Loucy (cell line): Measurements from ENCODE around the gene BMP8B.
A peak's percentile ranks its signal among the peaks of the same experiment; 100 is the strongest.
"Not testable (repeated sequence)": the region's sequence is repeated elsewhere in the genome, so short reads cannot be mapped to it uniquely, and the experiment has no call there.

Experiments used
- H2AFZ ChIP-seq: fragments of 200-600 bp; sonication (generic); 2 replicates; pipeline ENCODE4 v1.6.0; 2016; ENCODE audit warnings: antibody characterized with exemption, mild to moderate bottlenecking, low read length, moderate library complexity
- H3F3A ChIP-seq: fragments of 200-600 bp; 2 replicates; pipeline ENCODE4 v1.6.0; 2016; ENCODE audit warnings: antibody characterized with exemption, low read depth, mild to moderate bottlenecking
- H3K27me3 ChIP-seq: fragments of 200-600 bp; sonication (generic); 2 replicates; pipeline ENCODE4 v1.6.1; 2014; ENCODE audit warnings: low read length, mild to moderate bottlenecking; ENCODE audit not compliant: insufficient read depth, poor library complexity, severe bottlenecking
- H3K36me3 ChIP-seq: fragments of 200-600 bp; sonication (generic); 2 replicates; pipeline ENCODE4 v1.6.1; 2016; ENCODE audit warnings: low read length; ENCODE audit not compliant: insufficient read depth
- H3K4me1 ChIP-seq: fragments of 200-600 bp; sonication (generic); 2 replicates; pipeline ENCODE4 v1.5.1; 2014; ENCODE audit warnings: low read length, mild to moderate bottlenecking; ENCODE audit not compliant: insufficient read depth, poor library complexity, severe bottlenecking
- H3K4me2 ChIP-seq: fragments of 200-600 bp; sonication (generic); 2 replicates; pipeline ENCODE4 v1.6.0; 2014; ENCODE audit warnings: antibody characterized with exemption, low read length, low read depth, mild to moderate bottlenecking; ENCODE audit not compliant: poor library complexity, severe bottlenecking
- H3K4me3 ChIP-seq: fragments of 200-600 bp; sonication (generic); 2 replicates; pipeline ENCODE4 v1.5.1; 2014; ENCODE audit warnings: low read length, mild to moderate bottlenecking, mixed read lengths; ENCODE audit not compliant: poor library complexity, severe bottlenecking
- H3K79me2 ChIP-seq: fragments of 200-600 bp; sonication (generic); 2 replicates; pipeline ENCODE4 v1.6.1; 2014; ENCODE audit warnings: low read length; ENCODE audit not compliant: insufficient read depth
- H3K9ac ChIP-seq: fragments of 200-600 bp; sonication (generic); 2 replicates; pipeline ENCODE4 v1.6.0; 2014; ENCODE audit warnings: mild to moderate bottlenecking, low read depth, low read length, moderate library complexity; ENCODE audit not compliant: poor library complexity, severe bottlenecking
- H3K9me2 ChIP-seq: fragments of 200-600 bp; sonication (generic); replicated peaks from 2 replicates; pipeline ENCODE4 v1.6.1; 2016; ENCODE audit warnings: low read depth, low read length, mixed read lengths
- H3K9me3 ChIP-seq: fragments of 200-600 bp; sonication (generic); 2 replicates; pipeline ENCODE4 v1.6.1; 2014; ENCODE audit warnings: mild to moderate bottlenecking, antibody characterized with exemption, low read length, low read depth; ENCODE audit not compliant: insufficient read depth
- H4K20me1 ChIP-seq: fragments of 200-600 bp; sonication (generic); 2 replicates; pipeline ENCODE4 v1.6.0; 2014; ENCODE audit warnings: antibody characterized with exemption, low read length, mild to moderate bottlenecking; ENCODE audit not compliant: insufficient read depth, poor library complexity, severe bottlenecking
- CTCF ChIP-seq: fragments of 200-600 bp; sonication (generic); conservative IDR thresholded peaks from 2 replicates; pipeline ENCODE4 v1.5.1; 2014; ENCODE audit warnings: mild to moderate bottlenecking, antibody characterized with exemption, low read length
- EZH2phosphoT487 ChIP-seq: fragments of 200-600 bp; IDR thresholded peaks from 2 replicates; pipeline ENCODE4 v1.6.1; 2018; ENCODE audit warnings: antibody characterized with exemption, mild to moderate bottlenecking, moderate library complexity, borderline replicate concordance

BMP8B gene

GRCh38 chr1:39817091-39817932 is 28.6 kb upstream of the BMP8B start:
- not testable (repeated sequence) for H4K20me1 ChIP-seq, H3K36me3 ChIP-seq, H3K79me2 ChIP-seq, H3K9me2 ChIP-seq, H3K27me3 ChIP-seq, H3F3A ChIP-seq, H3K4me1 ChIP-seq, H3K9me3 ChIP-seq
- H3K9ac ChIP-seq, result peak overlapping the region; percentile 24
- H3K4me3 ChIP-seq, result peak overlapping the region; percentile 56
- H3K4me2 ChIP-seq, result peak overlapping the region; percentile 58
- peak; percentile 43; the same call in 1 of the 2 replicates for TF ChIP-seq CTCF
- peak overlapping the region; percentile 68 for H2AFZ ChIP-seq

DNA sequence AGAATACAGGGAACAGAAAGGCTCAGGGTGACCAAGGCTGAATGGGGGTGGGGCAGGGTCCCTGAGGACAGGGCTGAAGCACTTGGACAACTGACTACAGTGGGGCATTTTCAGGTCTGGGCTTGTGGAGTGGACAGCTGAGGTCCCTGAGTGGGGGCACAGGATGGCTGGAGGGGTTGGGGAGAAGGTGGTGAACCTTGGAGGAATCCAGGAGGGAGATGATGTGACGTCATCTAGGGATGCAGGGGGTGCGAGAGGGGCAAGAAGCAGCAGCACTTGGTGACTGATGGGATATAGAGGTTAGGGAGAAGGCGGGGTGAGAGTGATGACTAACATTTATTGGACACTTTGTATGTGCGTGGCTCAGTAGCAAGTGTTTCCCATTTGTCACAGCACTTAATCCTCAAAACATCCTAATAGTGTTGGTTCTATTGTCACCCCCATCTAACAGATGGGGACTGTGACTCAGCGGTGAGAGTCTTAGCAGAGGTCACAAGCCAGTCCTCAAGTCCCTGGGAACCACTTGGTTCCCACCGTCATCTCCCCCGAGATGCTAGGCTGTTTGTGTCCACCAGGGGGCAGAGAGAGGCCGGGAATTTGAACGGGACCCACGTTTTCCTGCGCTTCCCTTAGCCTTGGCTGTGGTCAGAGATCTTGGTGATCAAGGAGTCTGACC is 27.9 kb upstream of the BMP8B start:
- Histone ChIP-seq H3K9me2 (no peaks in the 10 kb centered on the region), H3K79me2 (no peaks in the 10 kb centered on the region), H4K20me1 (no peaks in the 10 kb centered on the region), H3K4me2 (peak overlapping the region; percentile 58), H3K4me1 (no peaks in the 10 kb centered on the region), H3F3A (no peaks in the 10 kb centered on the region), H3K36me3 (no peaks in the 10 kb centered on the region), H3K4me3 (peak overlapping the region; percentile 56), H3K27me3 (no peaks in the 10 kb centered on the region), H3K9me3 (no peaks in the 10 kb centered on the region), H2AFZ (peak overlapping the region; percentile 68), H3K9ac (no peak overlapping the region)
- TF ChIP-seq CTCF (peak; percentile 80), EZH2phosphoT487 (no peak)

GRCh38 chr1:39812913-39813312 is 24.2 kb upstream of the BMP8B start:
- no peak overlapping the region for H3K9ac ChIP-seq
- H3K79me2 ChIP-seq, result no peaks in the 10 kb centered on the region
- no peaks in the 10 kb centered on the region for H3K36me3 ChIP-seq
- no peaks in the 10 kb centered on the region for H3K9me3 ChIP-seq
- no peaks in the 10 kb centered on the region for H3K27me3 ChIP-seq
- no peaks in the 10 kb centered on the region for H3K4me1 ChIP-seq
- H2AFZ ChIP-seq, result no peak overlapping the region
- H3K4me3 ChIP-seq, result no peak overlapping the region
- H3K4me2 ChIP-seq, result no peak overlapping the region
- H3F3A ChIP-seq, result no peaks in the 10 kb centered on the region
- H4K20me1 ChIP-seq, result no peaks in the 10 kb centered on the region
- TF ChIP-seq EZH2phosphoT487 (no peak), CTCF (no peak)
- H3K9me2 ChIP-seq, result no peaks in the 10 kb centered on the region
